Activated T-helper 17 cell treated with anti-CD3 and anti-CD28 coated beads, Interleukin-2, amount 50 U/mL, for 72 hours (primary cell): ENCODE data around the gene SOAT1. TPM values are rescaled to one million over a fixed set of nuclear protein-coding genes. Genes with fewer than 3 reads are reported as not detected.
"Not testable (repeated sequence)": the region's sequence is repeated elsewhere in the genome, so short reads cannot be mapped to it uniquely, and the experiment has no call there.

Source experiments
- ATAC-seq: fragments of 150-1000 bp; cut with Tn5 transposase; replicated peaks from 2 replicates; pipeline ENCODE4 v1.10.0; 2021; ENCODE audit warnings: mild to moderate bottlenecking, moderate library complexity
- H3K27ac Mint-ChIP-seq: one replicate; pipeline ENCODE4 v1.8.0; 2022; ENCODE audit warnings: mixed read lengths
- H3K27me3 Mint-ChIP-seq: one replicate; pipeline ENCODE4 v1.8.0; 2022; ENCODE audit warnings: mixed read lengths
- H3K36me3 Mint-ChIP-seq: one replicate; pipeline ENCODE4 v1.8.0; 2022; ENCODE audit warnings: low read depth, mild to moderate bottlenecking, mixed read lengths
- H3K4me1 Mint-ChIP-seq: one replicate; pipeline ENCODE4 v1.8.0; 2022; ENCODE audit warnings: mixed read lengths
- H3K4me3 Mint-ChIP-seq: one replicate; pipeline ENCODE4 v1.8.0; 2022; ENCODE audit warnings: mild to moderate bottlenecking, mixed read lengths
- H3K9me3 Mint-ChIP-seq: one replicate; pipeline ENCODE4 v1.8.0; 2022; ENCODE audit warnings: mixed read lengths
- total RNA-seq, 2 donors: library from RNA; stranded (reverse); gene quantifications; one replicate each; pipeline ENCODE4 v1.2.3, GENCODE V29; 2022

Gene SOAT1
- 10 to 100 TPM; 25.2 to 60.6 TPM for total RNA-seq

DNA sequence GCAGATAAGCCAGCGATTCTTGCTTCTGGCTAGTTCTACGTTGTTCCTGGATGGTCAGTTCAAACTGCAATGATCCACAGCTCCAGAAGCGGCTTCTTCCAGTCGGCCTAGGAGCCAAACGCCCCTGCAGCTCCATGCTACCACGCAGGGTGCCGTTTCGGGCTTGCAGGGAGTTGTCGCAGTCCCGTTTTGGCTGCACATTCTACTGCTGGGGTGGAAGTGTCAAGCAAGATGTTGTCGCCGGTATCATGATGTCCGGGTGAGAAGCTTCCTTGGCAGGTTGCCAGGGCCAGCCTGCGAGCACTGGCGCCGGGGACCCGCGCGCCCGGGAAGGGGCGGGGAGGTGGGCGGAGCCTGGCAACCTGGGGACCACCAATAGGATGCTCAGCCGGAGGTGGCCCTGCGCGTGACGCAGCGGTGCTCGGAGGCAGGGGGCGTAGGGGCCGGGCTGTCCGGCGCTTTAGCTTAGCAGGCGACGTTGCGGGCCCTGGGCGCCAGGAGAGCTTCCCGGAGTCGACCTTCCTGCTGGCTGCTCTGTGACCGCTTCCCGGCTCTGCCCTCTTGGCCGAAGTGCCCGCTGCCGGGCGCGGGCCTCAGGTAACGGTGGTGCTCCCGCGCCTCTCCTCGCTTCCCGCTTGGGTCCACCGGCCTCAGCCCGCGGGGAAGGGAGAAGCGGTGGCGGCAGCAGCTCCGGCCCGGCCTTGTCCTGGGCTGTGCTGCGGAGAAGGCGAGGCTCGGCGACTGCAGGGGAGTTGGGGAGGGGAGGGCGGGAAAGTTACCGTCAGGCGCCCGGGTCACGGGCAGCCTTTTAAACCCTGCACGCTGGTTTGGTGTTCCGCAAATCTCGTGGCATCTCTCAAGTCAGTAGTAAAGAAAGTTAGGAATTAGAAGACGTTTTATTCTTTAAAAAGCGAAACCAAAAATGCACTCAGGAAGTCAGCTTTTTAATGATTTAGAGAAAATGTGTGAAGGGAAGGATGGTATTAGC is at the start of gene SOAT1:
Gene SOAT1, plus strand, starts transcription at position 458 of the 988 bp plus-strand sequence. CDS start 8,888 bp downstream, outside the sequence.
- Mint-ChIP-seq H3K4me3 (peak within 1 kb of the TSS; percentile 79), H3K4me1 (peaks cover 21% of the 10 kb centered on the region), H3K36me3 (peaks cover 23% of the 10 kb centered on the region), H3K9me3 (no peaks in the 10 kb centered on the region), H3K27me3 (no peaks in the 10 kb centered on the region), H3K27ac (peak within 1 kb of the TSS; percentile 49)
- ATAC-seq, result peak; percentile 96

DNA sequence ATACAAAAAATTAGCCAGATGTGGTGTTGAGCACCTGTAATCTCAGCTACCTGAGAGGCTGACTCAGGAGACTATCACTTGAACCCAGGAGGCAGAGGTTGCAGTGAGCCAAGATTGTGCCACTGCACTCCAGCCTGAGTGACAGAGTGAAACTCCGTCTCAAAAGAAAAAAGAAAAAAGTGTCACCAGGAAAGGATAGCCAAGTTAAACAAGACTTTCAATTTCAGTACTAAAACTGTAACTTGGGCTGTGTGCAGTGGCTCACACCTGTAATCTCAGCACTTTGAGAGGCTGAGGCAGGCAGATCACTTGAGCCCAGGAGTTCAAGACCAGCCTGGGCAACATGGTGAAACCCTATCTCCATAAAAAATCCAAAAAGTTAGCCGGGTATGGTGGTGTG is 48.2 kb upstream of the SOAT1 start:
- not testable (repeated sequence) for H3K9me3 Mint-ChIP-seq, H3K4me3 Mint-ChIP-seq, H3K27ac Mint-ChIP-seq, H3K27me3 Mint-ChIP-seq, H3K36me3 Mint-ChIP-seq, ATAC-seq, H3K4me1 Mint-ChIP-seq

DNA sequence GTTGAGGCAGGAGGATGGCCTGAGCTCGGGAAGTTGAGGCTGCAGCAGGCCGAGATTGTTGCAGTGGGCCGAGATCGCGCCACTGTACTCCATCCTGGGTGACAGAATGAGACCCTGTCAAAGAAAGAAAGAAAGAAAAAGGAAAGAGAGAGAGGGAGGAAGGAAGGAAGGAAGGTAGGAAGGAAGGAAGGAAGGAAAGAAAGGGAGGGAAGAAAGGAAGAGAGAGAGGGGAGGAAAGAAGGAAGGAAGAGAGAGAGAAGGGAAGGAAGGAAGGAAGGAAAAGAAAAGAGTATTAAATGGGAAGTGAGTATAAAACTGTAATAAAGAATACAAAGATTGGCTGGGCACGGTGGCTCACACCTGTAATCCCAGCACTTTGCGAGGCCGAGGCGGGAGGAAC is 45.7 kb upstream of the SOAT1 start:
- Mint-ChIP-seq H3K9me3 (no peaks in the 10 kb centered on the region), H3K27me3 (no peaks in the 10 kb centered on the region), H3K36me3 (no peaks in the 10 kb centered on the region), H3K4me1 (no peaks in the 10 kb centered on the region), H3K4me3 (no peak overlapping the region), H3K27ac (no peak overlapping the region)
- no peak for ATAC-seq

DNA sequence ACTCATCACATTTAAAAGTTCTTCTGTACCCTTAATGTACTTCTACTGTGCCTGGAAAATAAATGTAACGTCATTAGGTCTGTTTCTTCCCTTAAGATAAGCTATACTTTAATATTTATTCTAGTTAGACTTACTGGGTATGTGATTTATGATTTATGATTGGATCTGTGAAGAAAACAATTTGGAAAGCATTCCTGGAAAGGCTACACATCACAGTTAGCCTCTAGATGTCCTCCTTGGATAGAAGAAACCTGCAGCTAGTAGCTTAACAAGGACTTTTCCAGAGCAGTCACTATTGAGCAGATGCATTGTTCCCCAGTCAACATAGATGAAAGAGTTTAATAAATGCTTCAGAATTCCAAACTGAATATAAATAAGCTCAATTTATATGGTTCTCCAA is 41.9 kb upstream of the SOAT1 start:
- H3K36me3 Mint-ChIP-seq, result no peaks in the 10 kb centered on the region
- no peak overlapping the region for H3K4me3 Mint-ChIP-seq
- H3K27me3 Mint-ChIP-seq, result no peaks in the 10 kb centered on the region
- no peak overlapping the region for H3K27ac Mint-ChIP-seq
- no peaks in the 10 kb centered on the region for H3K4me1 Mint-ChIP-seq
- no peak for ATAC-seq
- no peaks in the 10 kb centered on the region for H3K9me3 Mint-ChIP-seq

DNA sequence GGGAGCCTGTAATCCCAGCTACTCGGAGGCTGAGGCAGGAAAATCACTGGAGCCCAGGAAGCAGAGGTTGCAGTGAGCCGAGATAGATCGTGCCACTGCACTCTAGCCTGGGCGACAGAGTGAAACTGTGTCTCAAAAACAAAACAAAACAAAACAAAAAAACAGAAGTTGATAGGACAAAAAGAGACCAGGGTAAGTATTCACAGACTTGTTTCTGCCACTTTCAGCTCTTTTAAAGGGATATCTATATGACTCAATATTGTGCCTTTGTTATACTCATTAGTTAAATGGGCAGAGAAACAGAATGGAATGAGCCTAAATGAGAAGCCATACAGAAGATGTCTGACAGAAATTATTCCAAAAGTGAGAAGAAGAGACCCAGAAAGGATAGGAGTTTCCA is 41.0 kb upstream of the SOAT1 start:
- no peak for ATAC-seq
- Mint-ChIP-seq H3K9me3 (no peaks in the 10 kb centered on the region), H3K4me1 (no peaks in the 10 kb centered on the region), H3K4me3 (no peak overlapping the region), H3K27ac (peak overlapping the region; percentile 10), H3K27me3 (no peaks in the 10 kb centered on the region), H3K36me3 (no peaks in the 10 kb centered on the region)

DNA sequence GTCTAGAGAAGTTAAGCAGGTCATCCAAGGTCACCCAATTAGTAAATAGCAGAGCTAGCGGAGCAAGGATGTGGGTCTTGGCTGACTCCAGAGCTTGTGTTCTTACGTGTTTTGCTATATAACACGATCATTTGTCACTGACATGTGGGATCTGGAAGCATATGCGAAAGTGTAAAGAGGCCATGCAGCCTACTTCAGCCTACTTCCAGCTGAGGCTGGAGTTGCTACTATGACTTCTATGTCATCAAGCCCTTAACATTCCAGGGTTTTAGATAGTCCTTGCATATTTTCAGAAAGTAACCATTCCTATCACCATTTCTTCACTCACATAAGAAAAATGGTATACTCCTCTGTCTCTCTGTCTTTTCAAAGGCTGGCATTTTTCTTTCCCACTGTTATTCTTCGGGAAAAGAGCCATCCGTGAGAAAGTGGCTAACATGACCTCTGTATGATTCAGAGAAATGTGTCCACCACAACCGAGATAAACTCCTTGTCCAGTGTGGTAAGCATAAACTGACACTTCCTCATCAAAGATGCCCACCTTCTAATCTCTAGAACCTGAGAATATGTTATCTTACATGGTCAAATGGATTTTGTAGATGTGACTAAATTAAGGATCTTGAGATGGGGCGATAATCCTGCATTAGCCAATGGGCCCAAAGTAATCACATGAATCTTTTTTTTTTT is 40.2 kb upstream of the SOAT1 start:
- H3K27me3 Mint-ChIP-seq, result no peaks in the 10 kb centered on the region
- H3K27ac Mint-ChIP-seq, result no peak overlapping the region
- no peak overlapping the region for H3K4me3 Mint-ChIP-seq
- ATAC-seq, result no peak
- no peaks in the 10 kb centered on the region for H3K36me3 Mint-ChIP-seq
- no peaks in the 10 kb centered on the region for H3K9me3 Mint-ChIP-seq
- no peaks in the 10 kb centered on the region for H3K4me1 Mint-ChIP-seq

DNA sequence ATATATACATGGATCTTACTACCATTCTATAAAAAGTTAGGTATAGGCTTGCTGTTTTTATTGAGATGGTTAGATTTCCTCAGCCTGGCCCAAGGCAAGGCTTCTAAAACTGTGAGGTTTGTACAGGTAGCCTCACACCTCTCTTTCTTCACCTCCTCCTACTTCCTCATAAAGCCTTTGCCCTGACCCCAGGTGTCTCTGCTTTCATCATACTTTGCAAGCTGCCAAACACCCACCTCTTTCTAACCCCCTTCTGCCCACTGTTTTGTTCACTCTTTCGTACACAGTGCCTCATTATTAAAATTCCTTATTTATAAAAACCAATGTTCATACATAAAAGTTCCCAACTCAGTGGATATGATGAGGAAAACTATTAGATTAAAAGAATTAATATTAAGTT is 31.4 kb upstream of the SOAT1 start:
- H3K4me3 Mint-ChIP-seq, result no peak overlapping the region
- ATAC-seq, result no peak

DNA sequence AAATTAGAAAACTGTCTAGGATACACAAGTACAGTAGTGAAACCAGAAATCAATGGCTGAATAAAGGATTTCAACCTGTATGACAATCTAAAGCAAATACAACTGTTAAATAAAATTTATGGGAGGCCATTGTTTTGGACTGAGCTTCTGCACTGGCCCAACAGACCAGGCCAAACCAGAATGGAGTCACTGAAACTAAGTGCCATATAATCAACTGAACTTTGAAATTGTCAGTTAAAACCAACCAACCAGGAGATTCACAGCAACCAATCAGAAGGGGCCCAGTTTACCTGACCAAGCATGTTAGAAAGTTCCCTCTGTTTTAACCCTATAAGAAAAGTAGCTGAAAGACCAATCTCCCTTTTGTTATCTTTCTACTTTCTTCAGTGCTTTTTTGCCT is 30.5 kb upstream of the SOAT1 start:
- no peaks in the 10 kb centered on the region for H3K9me3 Mint-ChIP-seq
- no peak overlapping the region for H3K27ac Mint-ChIP-seq
- H3K27me3 Mint-ChIP-seq, result no peaks in the 10 kb centered on the region
- H3K4me3 Mint-ChIP-seq, result no peak overlapping the region
- H3K36me3 Mint-ChIP-seq, result no peaks in the 10 kb centered on the region
- ATAC-seq, result no peak
- no peaks in the 10 kb centered on the region for H3K4me1 Mint-ChIP-seq

More for the DNA sequence above, 31.4 kb upstream of the SOAT1 start:
- Mint-ChIP-seq H3K4me1 (no peaks in the 10 kb centered on the region), H3K27ac (no peak overlapping the region), H3K36me3 (no peaks in the 10 kb centered on the region), H3K27me3 (no peaks in the 10 kb centered on the region), H3K9me3 (no peaks in the 10 kb centered on the region)

DNA sequence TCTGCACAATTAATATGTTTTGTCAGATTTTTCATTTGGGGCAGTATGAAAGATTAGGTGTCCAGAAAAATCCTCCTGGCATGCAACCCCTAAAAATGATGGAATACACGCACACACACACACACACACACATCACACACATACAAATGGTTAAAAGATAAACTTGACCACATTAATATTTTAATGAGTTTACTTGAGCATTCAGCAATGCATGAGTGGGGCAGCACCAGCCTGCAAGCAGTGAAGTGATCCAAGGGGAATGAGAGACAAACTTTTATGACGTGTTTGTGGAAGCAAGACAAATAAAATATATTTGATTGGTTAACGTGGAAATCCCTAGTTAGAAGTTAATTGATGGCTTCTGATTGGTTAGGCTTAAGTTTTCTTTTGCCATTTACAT is 29.1 kb upstream of the SOAT1 start:
- Mint-ChIP-seq H3K9me3 (no peaks in the 10 kb centered on the region), H3K4me1 (no peaks in the 10 kb centered on the region), H3K27ac (no peak overlapping the region), H3K27me3 (no peaks in the 10 kb centered on the region), H3K36me3 (no peaks in the 10 kb centered on the region), H3K4me3 (no peak overlapping the region)
- ATAC-seq, result no peak

DNA sequence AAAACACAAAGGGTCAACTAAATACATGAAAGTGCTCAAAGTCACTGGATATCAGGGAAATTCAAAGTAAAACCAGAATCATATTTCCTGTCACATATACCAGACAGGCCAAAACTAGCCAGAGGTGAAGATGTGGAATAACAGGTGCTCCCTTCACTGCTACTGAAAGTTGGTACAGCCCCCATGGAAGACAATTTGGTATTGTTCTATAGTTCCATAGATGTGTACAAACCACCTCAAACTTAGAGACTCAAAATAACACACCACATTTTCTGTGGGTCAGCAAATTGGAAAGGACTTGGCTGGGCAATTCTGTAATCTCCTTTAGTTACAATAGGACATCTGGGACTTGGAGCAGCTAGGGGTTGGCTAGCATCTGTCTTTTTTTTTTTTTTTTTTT is 24.5 kb upstream of the SOAT1 start:
- no peaks in the 10 kb centered on the region for H3K36me3 Mint-ChIP-seq
- H3K27ac Mint-ChIP-seq, result no peak overlapping the region
- no peaks in the 10 kb centered on the region for H3K9me3 Mint-ChIP-seq
- no peak overlapping the region for H3K4me3 Mint-ChIP-seq
- no peaks in the 10 kb centered on the region for H3K4me1 Mint-ChIP-seq
- ATAC-seq, result no peak
- H3K27me3 Mint-ChIP-seq, result no peaks in the 10 kb centered on the region

DNA sequence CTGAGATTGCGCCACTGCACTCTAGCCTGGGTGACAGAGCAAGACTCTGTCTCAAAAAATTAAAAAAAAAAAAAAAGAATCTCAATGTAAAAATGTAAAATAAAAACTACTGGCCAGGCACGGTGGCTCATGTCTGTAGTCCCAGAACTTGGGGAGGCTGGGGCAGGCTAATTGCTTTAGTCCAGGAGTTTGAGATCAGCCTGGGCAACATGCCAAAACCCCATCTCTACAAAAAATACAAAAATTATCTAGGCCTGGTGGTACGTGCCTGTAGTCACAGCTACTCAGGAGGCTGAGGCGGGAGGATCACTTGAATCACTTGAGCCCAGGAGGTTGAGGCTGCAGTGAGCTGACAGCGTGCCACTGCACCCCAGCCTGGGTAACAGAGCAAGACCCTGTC is 19.2 kb upstream of the SOAT1 start:
- not testable (repeated sequence) for H3K4me3 Mint-ChIP-seq, H3K27me3 Mint-ChIP-seq, H3K36me3 Mint-ChIP-seq, H3K9me3 Mint-ChIP-seq, H3K4me1 Mint-ChIP-seq, H3K27ac Mint-ChIP-seq, ATAC-seq

DNA sequence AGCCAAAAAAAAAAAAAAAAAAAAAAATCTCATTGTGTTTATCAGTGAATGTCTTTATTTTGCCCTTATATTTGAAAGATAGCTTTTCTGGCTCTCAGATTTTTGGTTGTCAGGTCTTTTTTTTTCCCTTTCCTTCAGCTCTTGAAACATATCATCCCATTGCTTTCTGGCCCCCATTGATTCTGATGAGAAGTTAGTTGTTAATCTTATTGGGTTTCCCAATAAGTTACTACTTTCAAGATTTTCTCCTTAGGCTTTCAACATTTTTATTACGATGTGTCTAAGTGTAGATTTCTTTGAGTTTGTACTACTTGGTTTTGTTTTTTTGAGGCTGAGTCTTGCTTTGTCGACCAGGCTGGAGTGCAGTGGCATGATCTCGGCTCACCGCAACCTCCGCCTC is 14.7 kb upstream of the SOAT1 start:
- Mint-ChIP-seq H3K36me3 (no peaks in the 10 kb centered on the region), H3K9me3 (peaks cover 5% of the 10 kb centered on the region), H3K27me3 (no peaks in the 10 kb centered on the region), H3K27ac (no peak overlapping the region), H3K4me1 (no peaks in the 10 kb centered on the region), H3K4me3 (no peak overlapping the region)
- no peak for ATAC-seq

DNA sequence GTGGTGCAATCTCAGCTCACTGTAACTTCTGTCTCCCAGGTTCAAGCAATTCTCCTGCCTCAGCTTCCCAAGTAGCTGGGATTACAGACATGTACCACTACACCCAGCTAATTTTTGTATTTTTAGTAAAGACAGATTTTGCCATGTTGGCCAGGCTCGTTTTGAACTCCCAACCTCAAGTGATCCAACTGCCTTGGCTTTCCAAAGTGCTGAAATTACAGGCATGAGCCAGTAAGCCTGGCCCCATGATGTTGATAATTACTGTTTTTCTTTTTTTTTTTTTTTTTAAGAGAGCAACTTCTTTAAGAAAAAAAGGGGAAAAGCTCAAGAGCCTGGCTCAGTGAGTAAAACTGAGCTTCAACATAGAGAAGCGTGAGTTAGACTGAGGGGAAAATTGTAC is 9.6 kb upstream of the SOAT1 start:
- Mint-ChIP-seq H3K4me3 (no peak overlapping the region), H3K4me1 (peaks cover 2% of the 10 kb centered on the region), H3K9me3 (peaks cover 5% of the 10 kb centered on the region), H3K27ac (no peak overlapping the region), H3K36me3 (no peaks in the 10 kb centered on the region), H3K27me3 (no peaks in the 10 kb centered on the region)
- ATAC-seq, result no peak

DNA sequence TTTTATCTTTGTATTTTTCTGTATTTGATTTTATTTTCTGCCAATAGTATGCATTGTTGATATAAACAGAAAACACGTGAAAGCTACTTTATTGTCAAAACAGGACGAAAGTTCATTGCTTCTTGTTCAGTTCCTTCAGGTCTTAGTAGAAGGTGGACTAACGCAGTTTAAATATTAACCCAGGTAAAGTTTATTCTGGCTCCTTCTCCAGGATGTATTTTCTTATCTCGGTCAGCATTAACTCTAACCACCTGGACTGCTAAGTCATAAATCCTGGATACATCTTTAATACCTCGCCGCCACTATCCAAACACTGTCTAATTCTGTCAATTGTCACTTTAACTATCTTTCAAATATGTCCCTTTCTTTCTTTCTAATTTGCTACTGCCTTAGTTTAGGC is 5.7 kb upstream of the SOAT1 start:
- ATAC-seq, result no peak
- H3K4me3 Mint-ChIP-seq, result no peak overlapping the region

DNA sequence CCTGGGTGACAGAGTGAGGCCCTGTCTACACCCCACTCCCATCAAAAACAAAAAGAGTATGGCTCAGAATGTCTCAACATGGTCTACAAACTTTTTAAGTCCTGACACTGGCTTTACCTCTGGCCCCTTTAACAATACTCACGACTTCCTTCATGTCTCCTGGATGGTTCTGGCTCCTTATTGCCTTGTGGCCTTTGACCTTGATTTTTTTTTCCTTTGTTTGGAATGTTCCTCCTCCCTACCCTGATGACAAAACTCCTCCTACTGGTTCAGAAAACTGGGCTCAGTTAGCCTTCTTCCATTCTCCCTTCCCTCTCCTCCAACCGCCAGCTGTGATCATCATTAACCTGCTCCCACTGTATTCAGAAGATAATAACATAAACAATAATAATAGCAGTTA is 4.6 kb upstream of the SOAT1 start:
- ATAC-seq, result no peak
- Mint-ChIP-seq H3K27me3 (no peaks in the 10 kb centered on the region), H3K9me3 (no peaks in the 10 kb centered on the region), H3K27ac (no peak overlapping the region), H3K36me3 (no peaks in the 10 kb centered on the region), H3K4me1 (peaks cover 4% of the 10 kb centered on the region), H3K4me3 (no peak overlapping the region)

More for the DNA sequence above, 5.7 kb upstream of the SOAT1 start:
- no peaks in the 10 kb centered on the region for H3K27me3 Mint-ChIP-seq
- no peaks in the 10 kb centered on the region for H3K36me3 Mint-ChIP-seq
- peaks cover 4% of the 10 kb centered on the region for H3K4me1 Mint-ChIP-seq
- H3K9me3 Mint-ChIP-seq, result no peaks in the 10 kb centered on the region
- H3K27ac Mint-ChIP-seq, result no peak overlapping the region
